GM04504 (cell line): Measurements from ENCODE around the gene CHCHD4.
"Not testable (repeated sequence)": the region's sequence is repeated elsewhere in the genome, so short reads cannot be mapped to it uniquely, and the experiment has no call there.

Experiments
- DNase-seq: peaks from one replicate; pipeline ENCODE4 v3.0.0-alpha.2; 2012; ENCODE audit warnings: low read depth

The CHCHD4 gene

GRCh38 chr3:14120111-14120920, 4.4 kb downstream of the CHCHD4 start:
- DNase-seq: no peak

DNA sequence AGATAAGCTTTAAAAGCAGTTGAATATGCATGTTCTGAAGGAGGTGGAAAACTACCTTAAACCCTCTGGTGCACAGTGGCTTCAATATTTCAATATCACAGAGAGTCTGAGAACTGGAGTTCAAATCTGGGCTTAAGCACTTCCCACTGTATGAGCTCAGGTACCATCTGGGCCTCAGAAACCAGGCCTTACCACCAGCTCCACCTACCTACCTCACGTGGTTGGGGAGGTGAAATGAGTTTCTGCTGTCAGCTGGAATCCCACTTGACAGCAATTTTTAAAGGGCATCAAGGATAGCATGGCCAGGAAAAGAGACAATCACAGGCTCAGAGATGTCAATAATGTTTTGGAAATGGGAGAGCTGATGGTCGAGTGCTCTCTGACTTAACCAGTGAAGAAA, 5.0 kb downstream of the CHCHD4 start:
- DNase-seq: no peak

DNA sequence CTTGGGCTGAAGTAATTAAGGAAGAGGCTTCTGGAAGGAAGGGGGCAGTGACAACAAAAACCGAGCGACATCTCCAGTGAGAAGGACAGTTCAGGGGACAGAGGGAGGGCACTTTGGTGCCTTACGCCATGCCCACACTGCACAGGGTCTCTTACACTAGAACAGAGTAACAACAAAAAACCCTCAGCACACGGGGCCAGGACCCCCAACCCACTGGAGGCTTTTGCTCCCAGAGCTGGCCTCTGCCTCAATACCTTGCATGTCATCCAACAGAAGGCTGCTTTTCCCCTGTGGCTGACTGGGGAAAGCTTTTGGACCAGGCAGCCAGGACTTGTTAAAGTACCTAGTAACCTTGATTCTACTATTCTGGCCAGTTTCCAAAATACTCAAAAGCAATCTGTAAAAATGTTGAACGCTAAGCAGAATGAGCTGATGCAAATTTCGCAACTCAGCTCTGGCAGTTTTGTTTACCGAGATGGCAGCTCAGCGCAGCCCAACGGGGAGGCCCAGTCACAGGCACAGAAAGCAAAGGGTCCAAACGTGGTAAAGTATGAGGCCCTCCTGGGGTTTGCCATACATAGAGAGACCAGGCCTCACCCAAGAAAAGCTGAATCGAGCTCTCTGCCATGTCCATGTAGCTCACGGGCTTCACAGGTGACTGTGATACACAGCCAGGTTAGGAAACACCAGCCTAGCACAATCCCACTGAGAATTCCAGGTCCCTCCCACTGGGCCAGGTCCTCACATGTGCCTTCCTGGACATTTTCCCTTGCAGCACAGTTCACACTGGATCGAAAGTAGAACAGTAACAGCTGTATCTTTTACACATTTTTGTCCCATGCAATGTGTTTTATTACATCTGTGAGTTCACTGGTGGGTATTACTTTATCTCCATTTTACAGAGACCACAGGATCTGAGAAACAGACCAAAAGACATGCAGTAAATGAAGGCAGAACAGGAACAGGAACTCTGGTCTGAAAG, 6.0 kb downstream of the CHCHD4 start:
- DNase-seq: no peak

GRCh38 chr3:14117468-14118399, 6.9 kb downstream of the CHCHD4 start:
- no peak for DNase-seq

GRCh38 chr3:14113965-14114635, 10.6 kb downstream of the CHCHD4 start:
- no peak for DNase-seq

- no peak for DNase-seq
Observed at GRCh38 chr3:14110699-14111098, 14.0 kb downstream of the CHCHD4 start.

- not testable (repeated sequence) for DNase-seq
Observed at GRCh38 chr3:14109821-14110220, 14.8 kb downstream of the CHCHD4 start.

- DNase-seq: no peak
Observed at GRCh38 chr3:14097616-14098391, 26.9 kb downstream of the CHCHD4 start.

- DNase-seq: no peak
Observed at GRCh38 chr3:14096742-14097141, 27.9 kb downstream of the CHCHD4 start.

- no peak for DNase-seq
Observed at GRCh38 chr3:14093831-14094230, 30.8 kb downstream of the CHCHD4 start.

GRCh38 chr3:14092464-14092863, 32.2 kb downstream of the CHCHD4 start:
- DNase-seq: no peak

DNA sequence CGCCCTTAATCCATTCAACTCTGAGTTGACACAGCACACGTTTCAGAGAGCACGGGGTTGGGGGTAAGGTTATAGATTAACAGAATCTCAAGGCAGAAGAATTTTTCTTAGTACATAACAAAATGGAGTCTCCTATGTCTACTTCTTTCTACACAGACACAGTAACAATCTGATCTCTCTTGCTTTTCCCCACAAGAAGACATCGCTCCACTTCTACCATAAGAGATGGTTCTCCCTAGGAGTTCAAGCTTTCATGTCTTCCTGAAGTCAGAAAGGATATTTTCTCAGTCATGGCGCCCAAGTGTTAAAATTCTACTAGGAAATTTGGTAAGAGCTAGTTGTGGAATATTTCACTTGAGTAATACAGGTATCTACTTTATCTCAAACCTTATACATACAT, 32.7 kb downstream of the CHCHD4 start:
- not testable (repeated sequence) for DNase-seq

GRCh38 chr3:14087461-14087860, 37.2 kb downstream of the CHCHD4 start:
- not testable (repeated sequence) for DNase-seq

DNA sequence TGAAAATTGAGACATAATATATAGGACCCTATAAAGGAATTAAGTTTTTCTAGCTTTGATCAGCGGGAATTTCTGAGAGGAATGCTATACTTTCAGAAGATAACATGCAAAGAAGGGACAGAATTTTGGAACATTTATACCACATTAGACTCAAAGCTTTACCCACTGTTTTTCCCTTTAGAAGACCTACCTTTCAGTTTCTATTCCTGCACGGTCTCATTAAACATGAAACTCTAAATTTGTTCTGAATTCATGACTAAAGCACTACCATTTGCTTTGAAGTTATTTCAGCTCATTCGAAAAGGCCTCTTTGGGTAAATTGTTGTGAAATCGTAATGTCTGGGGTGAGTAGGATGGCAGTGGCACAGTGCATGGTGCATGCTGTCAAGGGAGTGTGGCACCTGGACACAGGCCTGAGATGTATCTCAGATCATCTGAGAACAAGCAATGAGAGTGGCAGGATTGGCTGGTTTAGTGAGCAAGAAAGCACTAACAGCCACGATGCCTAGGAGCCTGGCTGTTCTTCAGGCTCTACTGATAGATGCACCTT, 42.5 kb downstream of the CHCHD4 start:
- DNase-seq: no peak

GRCh38 chr3:14077310-14077709, 47.4 kb downstream of the CHCHD4 start:
- DNase-seq: no peak

DNA sequence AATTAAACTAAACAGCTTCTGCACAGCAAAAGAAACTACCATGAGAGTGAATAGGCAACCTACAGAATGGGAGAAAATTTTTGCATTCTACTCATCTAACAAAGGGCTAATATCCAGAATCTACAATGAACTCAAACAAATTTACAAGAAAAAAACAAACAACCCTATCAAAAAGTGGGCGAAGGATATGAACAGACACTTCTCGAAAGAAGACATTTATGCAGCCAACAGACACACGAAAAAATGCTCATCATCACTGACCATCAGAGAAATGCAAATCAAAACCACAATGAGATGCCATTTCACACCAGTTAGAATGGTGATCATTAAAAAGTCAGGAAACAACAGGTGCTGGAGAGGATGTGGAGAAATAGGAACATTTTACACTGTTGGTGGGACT, 49.4 kb downstream of the CHCHD4 start:
- not testable (repeated sequence) for DNase-seq

GRCh38 chr3:14064910-14065309, 59.8 kb downstream of the CHCHD4 start:
- no peak for DNase-seq

DNA sequence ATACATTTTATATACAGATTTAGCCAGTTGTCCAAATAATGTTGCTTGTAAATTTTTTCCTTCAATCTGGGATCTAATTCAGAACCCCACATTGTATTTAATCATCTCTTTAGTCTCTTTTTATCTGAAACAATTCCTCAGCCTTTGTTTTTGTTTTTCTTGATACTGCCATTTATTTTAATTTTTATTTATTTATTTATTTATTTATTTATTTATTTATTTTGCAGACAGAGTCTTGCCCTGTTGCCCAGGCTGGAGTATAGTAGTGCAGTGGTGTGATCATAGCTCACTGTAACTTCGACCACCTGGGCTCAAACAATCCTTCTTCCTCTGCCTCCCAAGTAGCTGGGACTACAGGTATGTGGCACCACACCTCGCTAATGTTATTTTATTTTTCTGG, 61.5 kb downstream of the CHCHD4 start:
- no peak for DNase-seq
